ENCODE results near the gene STYXL1.

- TF ChIP-seq CTCF (IDR thresholded peaks at IDR 0.05; ENCODE audit: low read depth, low read length, poor library complexity, severe bottlenecking) (no peak), EZH2phosphoT487 (IDR thresholded peaks at IDR 0.05; ENCODE audit: borderline replicate concordance, low read length) (no peak)
Observed at GRCh38 chr7:76089865-76090475, 42.2 kb upstream of the STYXL1 start.
